OCI-LY1 (cell line): ENCODE results near the gene SDK1.

ENCODE experiments used
- H2AFZ ChIP-seq: fragments of 200-600 bp; sonication (generic), shearing (Covaris generic); 2 replicates; pipeline ENCODE4 v1.6.0; 2014; ENCODE audit warnings: antibody characterized with exemption, mild to moderate bottlenecking, low read length
- H3F3A ChIP-seq: fragments of 200-600 bp; sonication (generic), shearing (Covaris generic); 2 replicates; pipeline ENCODE4 v1.6.0; 2014; ENCODE audit warnings: mild to moderate bottlenecking, antibody characterized with exemption, low read length, moderate library complexity; ENCODE audit not compliant: insufficient read depth
- H3K27ac ChIP-seq: fragments of 200-600 bp; sonication (generic); 2 replicates; pipeline ENCODE4 v1.5.1; 2014; ENCODE audit warnings: low read length, mixed run types, mild to moderate bottlenecking, low read depth; ENCODE audit not compliant: poor library complexity, severe bottlenecking
- H3K27me3 ChIP-seq: fragments of 200-600 bp; sonication (generic); 2 replicates; pipeline ENCODE4 v1.6.0; 2014; ENCODE audit warnings: antibody characterized with exemption, mild to moderate bottlenecking, low read length, moderate library complexity; ENCODE audit not compliant: insufficient read depth
- H3K36me3 ChIP-seq: fragments of 200-600 bp; sonication (generic); 2 replicates; pipeline ENCODE4 v1.6.1; 2014; ENCODE audit warnings: mild to moderate bottlenecking, antibody characterized with exemption, low read length, moderate library complexity, mixed read lengths; ENCODE audit not compliant: insufficient read depth
- H3K4me1 ChIP-seq: fragments of 200-600 bp; sonication (generic); 2 replicates; pipeline ENCODE4 v1.5.1; 2014; ENCODE audit warnings: mild to moderate bottlenecking, low read length, moderate library complexity; ENCODE audit not compliant: insufficient read depth, severe bottlenecking
- H3K4me2 ChIP-seq: fragments of 200-600 bp; sonication (generic), shearing (Covaris generic); 2 replicates; pipeline ENCODE4 v1.6.1; 2014; ENCODE audit warnings: low read length
- H3K4me3 ChIP-seq: fragments of 200-600 bp; sonication (generic); 2 replicates; pipeline ENCODE4 v1.5.1; 2014; ENCODE audit warnings: low read length, low read depth, mild to moderate bottlenecking, mixed read lengths; ENCODE audit not compliant: poor library complexity, severe bottlenecking
- H3K79me2 ChIP-seq: fragments of 200-600 bp; shearing (Covaris generic); 2 replicates; pipeline ENCODE4 v1.6.1; 2016; ENCODE audit warnings: mixed run types, low read length, mixed read lengths; ENCODE audit not compliant: insufficient read depth
- H3K9ac ChIP-seq: fragments of 200-600 bp; sonication (generic), shearing (Covaris generic); 2 replicates; pipeline ENCODE4 v1.6.1; 2014; ENCODE audit warnings: mild to moderate bottlenecking, low read length, mixed read lengths
- H3K9me2 ChIP-seq: fragments of 200-600 bp; sonication (generic), shearing (Covaris generic); 2 replicates; pipeline ENCODE4 v1.6.1; 2014; ENCODE audit warnings: low read depth, mild to moderate bottlenecking, low read length, mixed read lengths
- H3K9me3 ChIP-seq: fragments of 200-600 bp; shearing (Covaris generic); 2 replicates; pipeline ENCODE4 v1.6.1; 2014; ENCODE audit warnings: low read length, mixed read lengths
- H4K20me1 ChIP-seq: fragments of 200-600 bp; sonication (generic), shearing (Covaris generic); 2 replicates; pipeline ENCODE4 v1.6.0; 2016; ENCODE audit warnings: mild to moderate bottlenecking, low read length; ENCODE audit not compliant: insufficient read depth
- CTCF ChIP-seq: fragments of 200-600 bp; sonication (generic), shearing (Covaris generic); IDR thresholded peaks from 2 replicates; pipeline ENCODE4 v1.5.1; 2017; ENCODE audit warnings: mild to moderate bottlenecking, antibody characterized with exemption, low read length, moderate library complexity, mixed read lengths
- EZH2 ChIP-seq: fragments of 200-600 bp; sonication (generic), shearing (Covaris generic); IDR thresholded peaks from 2 replicates; pipeline ENCODE4 v1.8.0; 2017; ENCODE audit warnings: borderline replicate concordance, mixed run types, mild to moderate bottlenecking, antibody characterized with exemption, low read length, moderate library complexity, mixed read lengths

SDK1 gene

GRCh38 chr7:4134631-4135030, 833.6 kb downstream of the SDK1 start:
- no peaks in the 10 kb centered on the region for H3K9me3 ChIP-seq
- no peaks in the 10 kb centered on the region for H3K36me3 ChIP-seq
- no peaks in the 10 kb centered on the region for H3F3A ChIP-seq
- no peaks in the 10 kb centered on the region for H3K79me2 ChIP-seq
- no peaks in the 10 kb centered on the region for H3K9me2 ChIP-seq
- no peaks in the 10 kb centered on the region for H3K4me1 ChIP-seq
- no peak overlapping the region for H3K4me3 ChIP-seq
- TF ChIP-seq CTCF (no peak), EZH2 (no peak)
- no peak overlapping the region for H3K4me2 ChIP-seq
- H2AFZ ChIP-seq, result no peak overlapping the region
- H3K27me3 ChIP-seq, result no peaks in the 10 kb centered on the region
- no peaks in the 10 kb centered on the region for H4K20me1 ChIP-seq
- no peak overlapping the region for H3K27ac ChIP-seq
- H3K9ac ChIP-seq, result no peak overlapping the region

DNA sequence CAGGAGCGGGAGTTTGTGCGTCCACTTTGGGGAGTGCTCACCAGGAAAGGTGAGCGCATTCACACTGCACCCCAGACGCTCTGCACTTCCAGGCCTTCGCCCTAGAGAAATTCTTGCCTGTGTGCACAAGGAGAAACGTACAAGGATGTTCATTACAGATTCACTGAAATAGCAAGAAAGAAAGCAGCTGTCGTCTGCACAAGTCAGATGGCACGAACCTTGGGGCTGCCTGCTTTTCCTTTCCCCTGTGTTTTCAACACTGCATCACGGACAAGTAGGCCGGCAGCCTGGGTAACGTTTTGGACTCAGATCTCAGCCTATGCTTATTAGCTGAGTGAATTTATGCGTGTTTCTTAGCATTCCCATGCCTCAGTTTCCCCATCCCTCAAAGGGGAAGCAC, 834.2 kb downstream of the SDK1 start:
- H3K36me3 ChIP-seq, result no peaks in the 10 kb centered on the region
- no peaks in the 10 kb centered on the region for H3K4me1 ChIP-seq
- no peaks in the 10 kb centered on the region for H3K9me2 ChIP-seq
- no peak overlapping the region for H3K4me2 ChIP-seq
- H3F3A ChIP-seq, result no peaks in the 10 kb centered on the region
- no peak overlapping the region for H3K27ac ChIP-seq
- H3K27me3 ChIP-seq, result no peaks in the 10 kb centered on the region
- no peak for TF ChIP-seq EZH2
- no peak for TF ChIP-seq CTCF
- H2AFZ ChIP-seq, result no peak overlapping the region
- no peak overlapping the region for H3K4me3 ChIP-seq
- no peaks in the 10 kb centered on the region for H4K20me1 ChIP-seq
- H3K79me2 ChIP-seq, result no peaks in the 10 kb centered on the region
- no peaks in the 10 kb centered on the region for H3K9me3 ChIP-seq
- no peak overlapping the region for H3K9ac ChIP-seq

- H3K36me3 ChIP-seq, result no peaks in the 10 kb centered on the region
- H3K27me3 ChIP-seq, result no peaks in the 10 kb centered on the region
- no peak overlapping the region for H3K27ac ChIP-seq
- H3K4me2 ChIP-seq, result no peak overlapping the region
- H3K9ac ChIP-seq, result no peak overlapping the region
- no peaks in the 10 kb centered on the region for H3K9me3 ChIP-seq
- no peak overlapping the region for H3K4me3 ChIP-seq
- TF ChIP-seq CTCF (no peak), EZH2 (no peak)
- no peaks in the 10 kb centered on the region for H3K9me2 ChIP-seq
- no peaks in the 10 kb centered on the region for H3F3A ChIP-seq
- H2AFZ ChIP-seq, result no peak overlapping the region
- no peaks in the 10 kb centered on the region for H3K4me1 ChIP-seq
- no peaks in the 10 kb centered on the region for H3K79me2 ChIP-seq
- no peaks in the 10 kb centered on the region for H4K20me1 ChIP-seq
Measured at GRCh38 chr7:4136036-4136435, 835.0 kb downstream of the SDK1 start.
